ENCODE measurements around the gene RPTOR. TPM values are rescaled to one million over a fixed set of nuclear protein-coding genes. Genes with fewer than 3 reads are reported as not detected.

RPTOR gene
- total and polyA plus RNA-seq, 4 donors: 12.4 to 46.1 (median 29.7) TPM

DNA sequence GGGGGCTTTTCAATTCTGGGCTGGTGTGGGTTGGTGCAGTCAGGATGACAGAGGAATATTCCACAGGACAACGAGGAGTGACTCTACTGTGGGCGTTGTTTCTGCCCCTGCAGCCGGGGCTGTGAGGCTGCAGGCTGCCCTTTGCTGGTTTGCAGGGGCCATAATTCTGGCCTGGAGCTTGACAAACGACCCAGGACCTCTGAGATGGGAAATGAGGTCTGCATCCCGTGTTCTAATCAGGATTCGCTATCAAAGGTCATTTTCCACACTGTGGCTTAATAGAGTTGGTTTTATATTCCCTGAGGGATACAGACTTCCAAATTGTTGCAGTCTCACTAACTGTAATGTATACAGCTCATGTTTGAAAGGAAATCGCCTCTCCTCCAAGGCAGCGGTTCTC, 180.9 kb downstream of the RPTOR start:
- no peak overlapping the region for H3K9ac ChIP-seq (ENCODE audit: insufficient read depth in 1 of 2, low read length in 2 of 2)
- ATAC-seq (ENCODE audit: insufficient read depth, low FRiP score) (no peak), DNase-seq (peak in 1 of 3 donors; percentile 31)
- TF ChIP-seq, protein P1, sequence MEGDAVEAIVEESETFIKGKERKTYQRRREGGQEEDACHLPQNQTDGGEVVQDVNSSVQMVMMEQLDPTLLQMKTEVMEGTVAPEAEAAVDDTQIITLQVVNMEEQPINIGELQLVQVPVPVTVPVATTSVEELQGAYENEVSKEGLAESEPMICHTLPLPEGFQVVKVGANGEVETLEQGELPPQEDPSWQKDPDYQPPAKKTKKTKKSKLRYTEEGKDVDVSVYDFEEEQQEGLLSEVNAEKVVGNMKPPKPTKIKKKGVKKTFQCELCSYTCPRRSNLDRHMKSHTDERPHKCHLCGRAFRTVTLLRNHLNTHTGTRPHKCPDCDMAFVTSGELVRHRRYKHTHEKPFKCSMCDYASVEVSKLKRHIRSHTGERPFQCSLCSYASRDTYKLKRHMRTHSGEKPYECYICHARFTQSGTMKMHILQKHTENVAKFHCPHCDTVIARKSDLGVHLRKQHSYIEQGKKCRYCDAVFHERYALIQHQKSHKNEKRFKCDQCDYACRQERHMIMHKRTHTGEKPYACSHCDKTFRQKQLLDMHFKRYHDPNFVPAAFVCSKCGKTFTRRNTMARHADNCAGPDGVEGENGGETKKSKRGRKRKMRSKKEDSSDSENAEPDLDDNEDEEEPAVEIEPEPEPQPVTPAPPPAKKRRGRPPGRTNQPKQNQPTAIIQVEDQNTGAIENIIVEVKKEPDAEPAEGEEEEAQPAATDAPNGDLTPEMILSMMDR (IDR thresholded peaks at IDR 0.05; ENCODE audit: control extremely low read depth, extremely low read depth): no peak
- peaks cover 0 to 24% (median 12%) of the 10 kb centered on the region in 5 donors for H3K4me1 ChIP-seq (ENCODE audit: control insufficient read depth in 5 of 5, insufficient read depth in 5 of 5, low read length in 5 of 5)
- no peak overlapping the region for H3K27ac ChIP-seq (ENCODE audit: low read depth in 1 of 2, low read length in 1 of 2)
- no peak overlapping the region for H3K4me3 ChIP-seq
- H3K27me3 ChIP-seq (ENCODE audit: control insufficient read depth in 3 of 3, insufficient read depth in 3 of 3, low read length in 2 of 3): no peaks in the 10 kb centered on the region
- H3K9me3 ChIP-seq (ENCODE audit: control insufficient read depth in 4 of 4, insufficient read depth in 3 of 4, low read length in 3 of 4): no peaks in the 10 kb centered on the region
- 72 to 78% methylated on average over 8 of the region's 8 CpGs for WGBS, 2 donors
- no peaks in the 10 kb centered on the region for H3K36me3 ChIP-seq (ENCODE audit: control insufficient read depth in 4 of 4, insufficient read depth in 4 of 4, low read length in 4 of 4)

DNA sequence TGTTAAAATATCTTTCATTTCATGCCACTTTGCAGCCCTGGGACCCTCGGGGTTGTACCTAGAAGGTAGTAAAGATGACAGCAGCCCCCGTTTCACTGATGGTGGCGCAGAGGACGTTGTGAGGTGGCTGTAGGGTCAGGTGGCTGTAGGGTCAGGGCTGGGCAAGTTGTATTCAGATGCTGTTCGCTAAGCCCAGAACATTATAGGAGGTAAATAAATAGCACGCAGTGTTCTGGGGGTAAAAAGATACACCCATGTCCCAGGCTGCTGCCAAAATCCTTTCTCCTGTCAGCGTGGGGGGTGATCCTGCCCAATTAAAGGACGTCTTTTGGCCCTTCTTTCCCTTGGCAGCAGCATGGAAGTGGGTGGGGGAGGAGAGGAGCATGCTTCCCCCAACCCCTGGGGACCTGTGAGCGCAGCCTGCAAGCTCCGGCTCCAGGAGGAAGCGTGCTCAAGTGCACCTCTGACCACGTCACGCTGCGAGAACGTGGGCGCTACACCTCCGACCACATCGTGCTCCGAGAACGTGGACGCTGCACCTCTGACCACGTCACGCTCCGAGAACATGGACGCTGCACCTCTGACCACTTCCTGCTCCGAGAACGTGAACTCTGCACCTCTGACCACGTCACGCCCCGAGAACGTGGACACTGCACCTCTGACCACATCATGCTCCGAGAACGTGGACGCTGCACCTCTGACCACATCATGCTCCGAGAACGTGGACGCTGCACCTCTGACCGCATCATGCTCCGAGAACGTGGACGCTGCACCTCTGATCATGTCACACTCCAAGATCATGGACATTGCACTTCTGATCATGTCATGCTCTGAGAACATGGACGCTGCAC, 182.1 kb downstream of the RPTOR start:
- WGBS, 2 donors: 90 to 93% methylated on average over 42 of the region's 42 CpGs
- TF ChIP-seq, protein P1 (IDR thresholded peaks at IDR 0.05; ENCODE audit: control extremely low read depth, extremely low read depth): no peak
- no peak for DNase-seq
- ATAC-seq (ENCODE audit: insufficient read depth, low FRiP score): no peak
- Histone ChIP-seq H3K9me3 (ENCODE audit: control insufficient read depth in 4 of 4, insufficient read depth in 3 of 4, low read length in 3 of 4) (no peaks in the 10 kb centered on the region), H3K9ac (ENCODE audit: insufficient read depth in 1 of 2, low read length in 2 of 2) (no peak overlapping the region), H3K27me3 (ENCODE audit: control insufficient read depth in 3 of 3, insufficient read depth in 3 of 3, low read length in 2 of 3) (no peaks in the 10 kb centered on the region), H3K4me3 (no peak overlapping the region), H3K36me3 (ENCODE audit: control insufficient read depth in 4 of 4, insufficient read depth in 4 of 4, low read length in 4 of 4) (peaks cover 0 to 4% (median 0%) of the 10 kb centered on the region in 4 donors), H3K27ac (ENCODE audit: low read depth in 1 of 2, low read length in 1 of 2) (no peak overlapping the region), H3K4me1 (ENCODE audit: control insufficient read depth in 5 of 5, insufficient read depth in 5 of 5, low read length in 5 of 5) (peaks cover 0 to 19% (median 10%) of the 10 kb centered on the region in 5 donors)

DNA sequence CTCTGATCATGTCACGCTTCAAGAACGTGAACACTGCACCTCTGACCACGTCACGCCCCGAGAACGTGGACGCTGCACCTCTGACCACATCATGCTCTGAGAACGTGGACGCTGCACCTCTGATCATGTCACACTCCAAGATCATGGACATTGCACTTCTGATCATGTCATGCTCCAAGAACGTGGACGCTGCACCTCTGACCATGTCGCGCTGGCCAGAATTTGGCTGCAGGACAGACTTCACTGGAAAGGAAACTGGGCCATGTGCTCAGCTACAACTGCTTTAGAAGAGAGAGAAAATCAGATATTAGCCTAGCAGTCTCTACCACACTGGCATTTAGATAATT, 182.7 kb downstream of the RPTOR start:
- no peak for ATAC-seq (ENCODE audit: insufficient read depth, low FRiP score)
- H3K4me3 ChIP-seq: no peak overlapping the region
- WGBS, 2 donors: 90 to 92% methylated on average over 13 of the region's 13 CpGs

More for the DNA sequence above, 182.7 kb downstream of the RPTOR start:
- Histone ChIP-seq H3K4me1 (ENCODE audit: control insufficient read depth in 5 of 5, insufficient read depth in 5 of 5, low read length in 5 of 5) (peaks cover 0 to 19% (median 10%) of the 10 kb centered on the region in 5 donors), H3K36me3 (ENCODE audit: control insufficient read depth in 4 of 4, insufficient read depth in 4 of 4, low read length in 4 of 4) (peaks cover 0 to 4% (median 0%) of the 10 kb centered on the region in 4 donors), H3K27ac (ENCODE audit: low read depth in 1 of 2, low read length in 1 of 2) (no peak overlapping the region), H3K9me3 (ENCODE audit: control insufficient read depth in 4 of 4, insufficient read depth in 3 of 4, low read length in 3 of 4) (no peaks in the 10 kb centered on the region), H3K9ac (ENCODE audit: insufficient read depth in 1 of 2, low read length in 2 of 2) (no peak overlapping the region), H3K27me3 (ENCODE audit: control insufficient read depth in 3 of 3, insufficient read depth in 3 of 3, low read length in 2 of 3) (no peaks in the 10 kb centered on the region)
- TF ChIP-seq, protein P1 (IDR thresholded peaks at IDR 0.05; ENCODE audit: control extremely low read depth, extremely low read depth): no peak
- DNase-seq: no peak

Measured in lung (tissue), 12 donors.